Measurements from ENCODE around the gene PDGFC. TPM values are rescaled to one million over a fixed set of nuclear protein-coding genes. Genes with fewer than 3 reads are reported as not detected.

PDGFC gene
- total and polyA plus RNA-seq, 12 donors = 2.1 to 18.2 (median 14.8) TPM

DNA sequence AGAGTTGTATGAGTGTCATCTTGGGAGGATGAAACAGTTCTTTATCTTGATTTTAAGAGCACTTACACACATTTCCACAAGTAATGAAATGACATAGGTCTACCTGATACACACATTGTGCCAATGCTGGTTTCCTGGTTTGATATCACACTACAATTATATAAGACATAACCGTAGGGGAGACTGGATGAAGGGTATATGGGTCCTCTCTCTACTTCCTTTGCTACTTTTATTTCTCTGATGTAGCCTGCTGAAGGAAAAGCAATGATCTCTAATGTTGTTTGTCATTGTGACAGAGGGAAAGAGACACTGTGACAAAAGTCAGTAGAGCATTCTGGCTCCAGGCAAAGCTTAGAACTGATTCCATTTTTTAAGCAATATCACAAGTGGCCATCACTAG is 238.0 kb downstream of the PDGFC start:
- no peaks in the 10 kb centered on the region for H3K27me3 ChIP-seq
- no peak for ATAC-seq
- no peak overlapping the region for H3K27ac ChIP-seq
- H3K36me3 ChIP-seq = no peaks in the 10 kb centered on the region
- H3K9me3 ChIP-seq = peaks cover 0 to 39% (median 20%) of the 10 kb centered on the region in 11 donors
- TF ChIP-seq, protein P1, sequence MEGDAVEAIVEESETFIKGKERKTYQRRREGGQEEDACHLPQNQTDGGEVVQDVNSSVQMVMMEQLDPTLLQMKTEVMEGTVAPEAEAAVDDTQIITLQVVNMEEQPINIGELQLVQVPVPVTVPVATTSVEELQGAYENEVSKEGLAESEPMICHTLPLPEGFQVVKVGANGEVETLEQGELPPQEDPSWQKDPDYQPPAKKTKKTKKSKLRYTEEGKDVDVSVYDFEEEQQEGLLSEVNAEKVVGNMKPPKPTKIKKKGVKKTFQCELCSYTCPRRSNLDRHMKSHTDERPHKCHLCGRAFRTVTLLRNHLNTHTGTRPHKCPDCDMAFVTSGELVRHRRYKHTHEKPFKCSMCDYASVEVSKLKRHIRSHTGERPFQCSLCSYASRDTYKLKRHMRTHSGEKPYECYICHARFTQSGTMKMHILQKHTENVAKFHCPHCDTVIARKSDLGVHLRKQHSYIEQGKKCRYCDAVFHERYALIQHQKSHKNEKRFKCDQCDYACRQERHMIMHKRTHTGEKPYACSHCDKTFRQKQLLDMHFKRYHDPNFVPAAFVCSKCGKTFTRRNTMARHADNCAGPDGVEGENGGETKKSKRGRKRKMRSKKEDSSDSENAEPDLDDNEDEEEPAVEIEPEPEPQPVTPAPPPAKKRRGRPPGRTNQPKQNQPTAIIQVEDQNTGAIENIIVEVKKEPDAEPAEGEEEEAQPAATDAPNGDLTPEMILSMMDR (IDR thresholded peaks at IDR 0.05) = no peak
- no peak overlapping the region for H3K4me3 ChIP-seq
- H3K4me1 ChIP-seq = no peaks in the 10 kb centered on the region
- intact Hi-C loops (cut with DNase I) = no loop called here
- 87 to 96% methylated on average over 1 of the region's 1 CpG for WGBS, 2 donors
- DNase-seq = no peak

DNA sequence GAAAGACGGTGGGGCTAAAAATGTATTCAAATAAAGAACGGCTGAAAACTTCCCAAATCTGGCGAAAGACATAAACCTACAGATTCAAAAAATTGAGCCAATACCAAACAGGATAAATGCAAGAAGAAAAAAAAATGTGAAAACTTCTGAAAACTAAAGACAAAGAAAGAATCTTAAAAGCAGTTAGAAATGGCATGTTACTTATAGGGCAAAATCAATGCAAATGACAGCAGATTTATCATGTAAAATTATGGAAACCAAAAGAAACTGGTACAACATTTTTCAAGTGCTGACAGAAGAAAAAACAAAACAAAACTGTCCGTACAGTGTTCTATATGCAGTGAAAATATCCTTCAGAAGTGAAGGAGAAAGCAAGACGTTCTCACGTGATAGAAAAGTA is 239.0 kb downstream of the PDGFC start:
- ATAC-seq (no peak), DNase-seq (no peak)
- WGBS, 2 donors = 92 to 93% methylated on average over 6 of the region's 6 CpGs
- Histone ChIP-seq H3K36me3 (no peaks in the 10 kb centered on the region), H3K4me1 (no peaks in the 10 kb centered on the region), H3K4me3 (no peak overlapping the region), H3K27ac (no peak overlapping the region), H3K9me3 (peaks cover 0 to 30% (median 20%) of the 10 kb centered on the region in 11 donors), H3K27me3 (no peaks in the 10 kb centered on the region)
- TF ChIP-seq, protein P1 (IDR thresholded peaks at IDR 0.05) = no peak
- intact Hi-C loops (cut with DNase I) = no loop called here

DNA sequence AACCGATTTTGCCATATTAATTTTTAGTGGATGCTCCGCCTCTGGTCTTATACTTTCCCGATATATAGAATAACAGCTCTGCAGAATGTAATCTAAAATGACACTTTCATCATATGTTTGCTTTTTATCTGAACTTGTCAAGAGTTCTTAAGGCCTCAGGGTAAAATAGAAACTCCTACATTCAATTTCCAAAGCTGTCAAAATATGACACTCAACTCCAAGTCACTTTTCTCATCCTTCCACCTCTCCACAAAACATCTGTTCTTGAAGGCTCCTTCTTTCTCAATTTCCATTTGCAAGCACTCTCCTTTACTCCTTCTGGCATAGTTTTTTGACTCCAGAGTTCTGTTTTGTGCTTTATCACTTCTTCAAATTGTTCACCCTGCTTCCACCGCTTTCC is 242.2 kb downstream of the PDGFC start:
- Histone ChIP-seq H3K4me1 (no peaks in the 10 kb centered on the region), H3K27ac (no peak overlapping the region), H3K9me3 (peaks cover 0 to 29% (median 20%) of the 10 kb centered on the region in 11 donors), H3K4me3 (no peak overlapping the region), H3K36me3 (no peaks in the 10 kb centered on the region), H3K27me3 (no peaks in the 10 kb centered on the region)
- ATAC-seq (no peak), DNase-seq (no peak)
- intact Hi-C loops (cut with DNase I) = no loop called here
- TF ChIP-seq, protein P1 (IDR thresholded peaks at IDR 0.05) = no peak
- 78 to 81% methylated on average over 4 of the region's 4 CpGs for WGBS, 2 donors

DNA sequence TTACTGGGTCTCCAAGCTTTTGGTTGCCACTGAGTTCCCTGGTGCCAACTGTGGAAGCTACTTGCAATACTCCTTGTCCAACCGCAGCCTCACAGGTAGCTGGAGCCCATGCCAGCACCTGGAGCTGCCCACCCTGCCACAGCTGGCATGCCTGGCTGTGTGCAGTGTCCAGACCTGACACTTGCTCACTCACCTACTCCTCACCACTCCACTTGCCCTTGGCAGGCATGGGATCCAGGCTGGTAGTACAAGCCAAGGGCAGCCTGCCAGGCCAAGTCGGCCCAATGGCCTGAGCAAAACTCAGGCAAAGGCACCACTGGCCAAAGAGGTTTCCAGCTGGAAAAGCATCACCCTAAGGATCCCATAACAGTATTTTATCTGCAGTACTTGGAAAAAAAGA is 246.3 kb downstream of the PDGFC start:
- H3K36me3 ChIP-seq = no peaks in the 10 kb centered on the region
- ATAC-seq (peak; percentile 47 to 91 (median 71)), DNase-seq (peak; percentile 15 to 65)
- H3K27ac ChIP-seq = no peak overlapping the region
- no peak overlapping the region for H3K4me3 ChIP-seq
- 58 to 64% methylated on average over 2 of the region's 2 CpGs for WGBS, 2 donors
- H3K27me3 ChIP-seq = no peaks in the 10 kb centered on the region
- TF ChIP-seq, protein P1 (IDR thresholded peaks at IDR 0.05) = no peak
- intact Hi-C loops (cut with DNase I) = no loop called here
- no peaks in the 10 kb centered on the region for H3K4me1 ChIP-seq
- H3K9me3 ChIP-seq = no peaks in the 10 kb centered on the region
